HEK293 (cell line): Measurements from ENCODE around the gene DDR2.

Experiments
- HOXD13 ChIP-seq: sonication (generic); formaldehyde crosslinking; IDR thresholded peaks from 2 replicates; pipeline ENCODE4 v1.8.0; 2022; ENCODE audit warnings: missing genetic modification reagents, borderline replicate concordance
- KLF16 ChIP-seq: fragments of 450-650 bp; formaldehyde crosslinking; IDR thresholded peaks from 2 replicates; pipeline ENCODE4 v1.5.1; 2017; ENCODE audit warnings: missing biosample characterization, missing genetic modification characterization
- OVOL3 ChIP-seq: fragments of 450-650 bp; formaldehyde crosslinking; IDR thresholded peaks from 2 replicates; pipeline ENCODE4 v1.5.1; 2016; ENCODE audit warnings: missing biosample characterization, missing genetic modification characterization
- ZBTB20 ChIP-seq: fragments of 450-650 bp; formaldehyde crosslinking; IDR thresholded peaks from 2 replicates; pipeline ENCODE4 v1.5.1; 2016; ENCODE audit warnings: missing biosample characterization, missing genetic modification characterization
- ZFP41 ChIP-seq: fragments of 450-650 bp; formaldehyde crosslinking; IDR thresholded peaks from 2 replicates; pipeline ENCODE4 v1.5.1; 2016; ENCODE audit warnings: missing biosample characterization, missing genetic modification characterization, borderline replicate concordance
- ZNF184 ChIP-seq: fragments of 450-650 bp; IDR thresholded peaks from 2 replicates; pipeline ENCODE4 v1.5.1; 2018; ENCODE audit warnings: missing biosample characterization, mild to moderate bottlenecking, missing genetic modification characterization
- ZNF274 ChIP-seq, 2 experiments: fragments of 200-500 bp in 1 of 2; fragments of 450-650 bp in 1 of 2; sonication (Bioruptor generic) in 1 of 2; formaldehyde crosslinking in 1 of 2; IDR thresholded peaks; 2 replicates each; pipeline versions ENCODE4 v1.5.1 to v1.6.1; 2014 to 2016; ENCODE audit warnings: borderline replicate concordance in 1 of 2, inconsistent platforms in 1 of 2, low read length in 1 of 2, missing biosample characterization in 1 of 2, missing genetic modification characterization in 1 of 2
- ZNF623 ChIP-seq: fragments of 450-650 bp; formaldehyde crosslinking; IDR thresholded peaks from 2 replicates; pipeline ENCODE4 v1.5.1; 2016; ENCODE audit warnings: missing biosample characterization, missing genetic modification characterization
- ZNF677 ChIP-seq: fragments of 450-650 bp; IDR thresholded peaks from 2 replicates; pipeline ENCODE4 v1.5.0; 2018; ENCODE audit warnings: missing biosample characterization, mild to moderate bottlenecking, missing genetic modification characterization, moderate library complexity
- TF ChIP-seq, protein P1 (sequence below): fragments of 450-650 bp; formaldehyde crosslinking; IDR thresholded peaks from 2 replicates; pipeline ENCODE4 v1.5.1; 2016; ENCODE audit warnings: missing biosample characterization, missing genetic modification characterization
- TF ChIP-seq, protein P2 (sequence below): fragments of 450-650 bp; formaldehyde crosslinking; IDR thresholded peaks from 2 replicates; pipeline ENCODE4 v1.5.1; 2016; ENCODE audit warnings: missing biosample characterization, missing genetic modification characterization
- TF ChIP-seq, protein P3 (sequence below): fragments of 450-650 bp; formaldehyde crosslinking; IDR thresholded peaks from 2 replicates; pipeline ENCODE4 v1.5.1; 2016; ENCODE audit warnings: missing biosample characterization, missing genetic modification characterization, low read depth
- TF ChIP-seq, protein P4 (sequence below): sonication (generic); formaldehyde crosslinking; IDR thresholded peaks from 2 replicates; pipeline ENCODE4 v1.8.1; 2022; ENCODE audit warnings: mild to moderate bottlenecking, moderate library complexity, missing genetic modification reagents
- TF ChIP-seq, protein P5 (sequence below): fragments of 450-650 bp; formaldehyde crosslinking; IDR thresholded peaks from 2 replicates; pipeline ENCODE4 v1.5.1; 2016; ENCODE audit warnings: missing biosample characterization, missing genetic modification characterization

DNA sequence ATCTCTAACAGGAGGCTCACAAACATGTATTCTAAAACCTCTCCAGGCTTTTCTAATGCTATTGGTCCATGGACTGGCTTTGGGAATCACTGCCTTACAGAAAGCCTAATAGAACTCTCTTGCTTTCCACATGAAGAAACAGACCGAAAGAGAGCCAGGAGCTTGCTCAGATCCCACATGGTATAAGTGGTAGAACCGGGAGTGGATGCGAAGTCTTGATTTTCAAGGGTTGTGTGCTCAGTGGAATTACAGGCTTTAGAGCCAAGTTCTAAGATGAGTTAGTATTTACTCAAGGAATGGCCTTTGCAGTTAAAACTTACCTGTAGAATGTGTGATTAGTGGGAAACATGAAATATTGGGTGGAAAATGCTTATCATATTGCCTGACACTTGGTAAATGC lies 103.9 kb downstream of the DDR2 start:
- TF ChIP-seq KLF16 (tag by site-specific recombination) (no peak), ZBTB20 (tag by site-specific recombination) (no peak), ZNF184 (tag by site-specific recombination) (no peak), HOXD13 (CRISPR knock-in tag) (no peak), ZNF677 (tag by site-specific recombination) (no peak), OVOL3 (no peak), ZFP41 (tag by site-specific recombination) (no peak), ZNF274 (IDR thresholded peaks at IDR 0.05; ENCODE audit: low read length) (no peak), ZNF274 (tag by site-specific recombination; IDR thresholded peaks at IDR 0.05; ENCODE audit: borderline replicate concordance) (no peak), ZNF623 (tag by site-specific recombination) (no peak)
- TF ChIP-seq, protein P1, sequence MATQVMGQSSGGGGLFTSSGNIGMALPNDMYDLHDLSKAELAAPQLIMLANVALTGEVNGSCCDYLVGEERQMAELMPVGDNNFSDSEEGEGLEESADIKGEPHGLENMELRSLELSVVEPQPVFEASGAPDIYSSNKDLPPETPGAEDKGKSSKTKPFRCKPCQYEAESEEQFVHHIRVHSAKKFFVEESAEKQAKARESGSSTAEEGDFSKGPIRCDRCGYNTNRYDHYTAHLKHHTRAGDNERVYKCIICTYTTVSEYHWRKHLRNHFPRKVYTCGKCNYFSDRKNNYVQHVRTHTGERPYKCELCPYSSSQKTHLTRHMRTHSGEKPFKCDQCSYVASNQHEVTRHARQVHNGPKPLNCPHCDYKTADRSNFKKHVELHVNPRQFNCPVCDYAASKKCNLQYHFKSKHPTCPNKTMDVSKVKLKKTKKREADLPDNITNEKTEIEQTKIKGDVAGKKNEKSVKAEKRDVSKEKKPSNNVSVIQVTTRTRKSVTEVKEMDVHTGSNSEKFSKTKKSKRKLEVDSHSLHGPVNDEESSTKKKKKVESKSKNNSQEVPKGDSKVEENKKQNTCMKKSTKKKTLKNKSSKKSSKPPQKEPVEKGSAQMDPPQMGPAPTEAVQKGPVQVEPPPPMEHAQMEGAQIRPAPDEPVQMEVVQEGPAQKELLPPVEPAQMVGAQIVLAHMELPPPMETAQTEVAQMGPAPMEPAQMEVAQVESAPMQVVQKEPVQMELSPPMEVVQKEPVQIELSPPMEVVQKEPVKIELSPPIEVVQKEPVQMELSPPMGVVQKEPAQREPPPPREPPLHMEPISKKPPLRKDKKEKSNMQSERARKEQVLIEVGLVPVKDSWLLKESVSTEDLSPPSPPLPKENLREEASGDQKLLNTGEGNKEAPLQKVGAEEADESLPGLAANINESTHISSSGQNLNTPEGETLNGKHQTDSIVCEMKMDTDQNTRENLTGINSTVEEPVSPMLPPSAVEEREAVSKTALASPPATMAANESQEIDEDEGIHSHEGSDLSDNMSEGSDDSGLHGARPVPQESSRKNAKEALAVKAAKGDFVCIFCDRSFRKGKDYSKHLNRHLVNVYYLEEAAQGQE (tag by site-specific recombination): no peak
- TF ChIP-seq, protein P2, sequence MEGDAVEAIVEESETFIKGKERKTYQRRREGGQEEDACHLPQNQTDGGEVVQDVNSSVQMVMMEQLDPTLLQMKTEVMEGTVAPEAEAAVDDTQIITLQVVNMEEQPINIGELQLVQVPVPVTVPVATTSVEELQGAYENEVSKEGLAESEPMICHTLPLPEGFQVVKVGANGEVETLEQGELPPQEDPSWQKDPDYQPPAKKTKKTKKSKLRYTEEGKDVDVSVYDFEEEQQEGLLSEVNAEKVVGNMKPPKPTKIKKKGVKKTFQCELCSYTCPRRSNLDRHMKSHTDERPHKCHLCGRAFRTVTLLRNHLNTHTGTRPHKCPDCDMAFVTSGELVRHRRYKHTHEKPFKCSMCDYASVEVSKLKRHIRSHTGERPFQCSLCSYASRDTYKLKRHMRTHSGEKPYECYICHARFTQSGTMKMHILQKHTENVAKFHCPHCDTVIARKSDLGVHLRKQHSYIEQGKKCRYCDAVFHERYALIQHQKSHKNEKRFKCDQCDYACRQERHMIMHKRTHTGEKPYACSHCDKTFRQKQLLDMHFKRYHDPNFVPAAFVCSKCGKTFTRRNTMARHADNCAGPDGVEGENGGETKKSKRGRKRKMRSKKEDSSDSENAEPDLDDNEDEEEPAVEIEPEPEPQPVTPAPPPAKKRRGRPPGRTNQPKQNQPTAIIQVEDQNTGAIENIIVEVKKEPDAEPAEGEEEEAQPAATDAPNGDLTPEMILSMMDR (tag by site-specific recombination): no peak
- TF ChIP-seq, protein P3, sequence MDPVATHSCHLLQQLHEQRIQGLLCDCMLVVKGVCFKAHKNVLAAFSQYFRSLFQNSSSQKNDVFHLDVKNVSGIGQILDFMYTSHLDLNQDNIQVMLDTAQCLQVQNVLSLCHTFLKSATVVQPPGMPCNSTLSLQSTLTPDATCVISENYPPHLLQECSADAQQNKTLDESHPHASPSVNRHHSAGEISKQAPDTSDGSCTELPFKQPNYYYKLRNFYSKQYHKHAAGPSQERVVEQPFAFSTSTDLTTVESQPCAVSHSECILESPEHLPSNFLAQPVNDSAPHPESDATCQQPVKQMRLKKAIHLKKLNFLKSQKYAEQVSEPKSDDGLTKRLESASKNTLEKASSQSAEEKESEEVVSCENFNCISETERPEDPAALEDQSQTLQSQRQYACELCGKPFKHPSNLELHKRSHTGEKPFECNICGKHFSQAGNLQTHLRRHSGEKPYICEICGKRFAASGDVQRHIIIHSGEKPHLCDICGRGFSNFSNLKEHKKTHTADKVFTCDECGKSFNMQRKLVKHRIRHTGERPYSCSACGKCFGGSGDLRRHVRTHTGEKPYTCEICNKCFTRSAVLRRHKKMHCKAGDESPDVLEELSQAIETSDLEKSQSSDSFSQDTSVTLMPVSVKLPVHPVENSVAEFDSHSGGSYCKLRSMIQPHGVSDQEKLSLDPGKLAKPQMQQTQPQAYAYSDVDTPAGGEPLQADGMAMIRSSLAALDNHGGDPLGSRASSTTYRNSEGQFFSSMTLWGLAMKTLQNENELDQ: no peak
- TF ChIP-seq, protein P4, sequence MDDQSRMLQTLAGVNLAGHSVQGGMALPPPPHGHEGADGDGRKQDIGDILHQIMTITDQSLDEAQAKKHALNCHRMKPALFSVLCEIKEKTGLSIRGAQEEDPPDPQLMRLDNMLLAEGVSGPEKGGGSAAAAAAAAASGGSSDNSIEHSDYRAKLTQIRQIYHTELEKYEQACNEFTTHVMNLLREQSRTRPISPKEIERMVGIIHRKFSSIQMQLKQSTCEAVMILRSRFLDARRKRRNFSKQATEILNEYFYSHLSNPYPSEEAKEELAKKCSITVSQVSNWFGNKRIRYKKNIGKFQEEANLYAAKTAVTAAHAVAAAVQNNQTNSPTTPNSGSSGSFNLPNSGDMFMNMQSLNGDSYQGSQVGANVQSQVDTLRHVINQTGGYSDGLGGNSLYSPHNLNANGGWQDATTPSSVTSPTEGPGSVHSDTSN: no peak
- TF ChIP-seq, protein P5, sequence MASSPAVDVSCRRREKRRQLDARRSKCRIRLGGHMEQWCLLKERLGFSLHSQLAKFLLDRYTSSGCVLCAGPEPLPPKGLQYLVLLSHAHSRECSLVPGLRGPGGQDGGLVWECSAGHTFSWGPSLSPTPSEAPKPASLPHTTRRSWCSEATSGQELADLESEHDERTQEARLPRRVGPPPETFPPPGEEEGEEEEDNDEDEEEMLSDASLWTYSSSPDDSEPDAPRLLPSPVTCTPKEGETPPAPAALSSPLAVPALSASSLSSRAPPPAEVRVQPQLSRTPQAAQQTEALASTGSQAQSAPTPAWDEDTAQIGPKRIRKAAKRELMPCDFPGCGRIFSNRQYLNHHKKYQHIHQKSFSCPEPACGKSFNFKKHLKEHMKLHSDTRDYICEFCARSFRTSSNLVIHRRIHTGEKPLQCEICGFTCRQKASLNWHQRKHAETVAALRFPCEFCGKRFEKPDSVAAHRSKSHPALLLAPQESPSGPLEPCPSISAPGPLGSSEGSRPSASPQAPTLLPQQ (tag by site-specific recombination): no peak
